Erythroblast (primary cell): ENCODE results near the gene SGSH.

Source experiments
- GATA1 ChIP-seq: IDR thresholded peaks from 2 replicates; pipeline ENCODE4 v1.6.1; 2011; ENCODE audit warnings: low read depth, mild to moderate bottlenecking, control low read depth, low read length, moderate library complexity
- POLR2A ChIP-seq: IDR thresholded peaks from 2 replicates; pipeline ENCODE4 v1.6.1; 2011; ENCODE audit warnings: mild to moderate bottlenecking, low read length

- TF ChIP-seq POLR2A = no peak
- no peak for TF ChIP-seq GATA1
Measured at GRCh38 chr17:80187090-80187489, 33.0 kb downstream of the SGSH start.
